ENCODE data around the gene TMEM95. TPM values are rescaled to one million over a fixed set of nuclear protein-coding genes. Genes with fewer than 3 reads are reported as not detected.
A peak's percentile ranks its signal among the peaks of the same experiment; 100 is the strongest.

TMEM95 gene
- total RNA-seq, 1 experiment from 2014 or later = not detected

DNA sequence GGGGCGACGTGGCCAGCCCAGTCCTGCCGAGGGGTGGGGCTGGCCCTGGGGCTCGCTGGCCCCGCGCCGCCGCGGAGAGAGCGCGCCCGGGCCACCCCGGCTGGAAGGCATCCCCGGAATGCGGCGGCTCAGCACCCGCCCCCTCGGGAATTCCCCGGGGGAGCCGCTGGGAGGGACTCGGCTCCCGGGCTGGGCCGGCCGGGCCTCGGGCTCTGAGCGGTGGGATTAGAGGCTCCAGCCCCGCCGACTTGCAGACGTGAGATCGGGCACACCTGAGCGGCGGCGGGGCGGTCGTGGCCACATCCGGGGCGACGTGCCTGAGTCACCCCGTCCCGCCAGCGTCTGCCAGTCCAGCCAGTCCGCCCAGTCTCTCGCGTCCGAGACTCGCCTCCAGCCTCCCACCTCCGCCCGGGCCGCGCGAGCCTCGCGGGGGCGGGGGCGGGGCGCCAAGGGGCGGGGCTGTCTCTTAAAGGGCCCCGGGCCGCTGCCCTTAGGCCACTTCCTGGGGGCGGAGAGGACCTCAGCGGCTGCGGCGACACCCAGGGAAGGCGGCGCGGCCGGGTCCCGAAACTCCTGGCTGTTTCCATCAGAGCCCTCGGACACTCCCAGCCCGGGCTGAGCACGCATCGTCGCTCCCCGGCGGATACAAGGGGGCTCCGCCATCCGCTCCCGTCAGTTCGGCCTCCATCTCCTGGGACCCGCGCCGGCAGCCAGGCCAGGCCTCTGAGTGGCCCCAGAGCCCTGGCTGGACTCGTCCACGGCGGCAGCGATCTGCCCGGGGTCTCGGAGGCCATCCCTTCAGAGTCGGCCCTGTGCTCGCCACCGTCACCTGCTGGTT is 3.1 kb upstream of the TMEM95 start, which contains the start of gene KCTD11 (continued):
- TF ChIP-seq EGR1 (IDR thresholded peaks at IDR 0.05; ENCODE audit: low read depth) (peak; percentile 97), CBX3 (IDR thresholded peaks at IDR 0.05; ENCODE audit: low read depth) (peak; percentile 67), EZH2 (IDR thresholded peaks at IDR 0.05) (no peak), CEBPB (IDR thresholded peaks at IDR 0.05; ENCODE audit: low read depth) (no peak), ELF1 (IDR thresholded peaks at IDR 0.05; ENCODE audit: borderline replicate concordance, low read depth) (no peak; the same call in 1 of the 2 replicates), RAD21 (IDR thresholded peaks at IDR 0.05; ENCODE audit: low read depth) (no peak)

- CTCF ChIA-PET = no interaction called here
- TF ChIP-seq, protein P1, sequence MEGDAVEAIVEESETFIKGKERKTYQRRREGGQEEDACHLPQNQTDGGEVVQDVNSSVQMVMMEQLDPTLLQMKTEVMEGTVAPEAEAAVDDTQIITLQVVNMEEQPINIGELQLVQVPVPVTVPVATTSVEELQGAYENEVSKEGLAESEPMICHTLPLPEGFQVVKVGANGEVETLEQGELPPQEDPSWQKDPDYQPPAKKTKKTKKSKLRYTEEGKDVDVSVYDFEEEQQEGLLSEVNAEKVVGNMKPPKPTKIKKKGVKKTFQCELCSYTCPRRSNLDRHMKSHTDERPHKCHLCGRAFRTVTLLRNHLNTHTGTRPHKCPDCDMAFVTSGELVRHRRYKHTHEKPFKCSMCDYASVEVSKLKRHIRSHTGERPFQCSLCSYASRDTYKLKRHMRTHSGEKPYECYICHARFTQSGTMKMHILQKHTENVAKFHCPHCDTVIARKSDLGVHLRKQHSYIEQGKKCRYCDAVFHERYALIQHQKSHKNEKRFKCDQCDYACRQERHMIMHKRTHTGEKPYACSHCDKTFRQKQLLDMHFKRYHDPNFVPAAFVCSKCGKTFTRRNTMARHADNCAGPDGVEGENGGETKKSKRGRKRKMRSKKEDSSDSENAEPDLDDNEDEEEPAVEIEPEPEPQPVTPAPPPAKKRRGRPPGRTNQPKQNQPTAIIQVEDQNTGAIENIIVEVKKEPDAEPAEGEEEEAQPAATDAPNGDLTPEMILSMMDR (IDR thresholded peaks at IDR 0.05 in 2 of 3, conservative IDR thresholded peaks at IDR 0.05 in 1 of 3; ENCODE audit: borderline replicate concordance in 1 of 3, insufficient read depth in 1 of 3, low read depth in 2 of 3, low read length in 2 of 3) = peak in 1 of 3 experiments; percentile 73; a peak in 2 of 6 replicates
- TF ChIP-seq, protein P2, sequence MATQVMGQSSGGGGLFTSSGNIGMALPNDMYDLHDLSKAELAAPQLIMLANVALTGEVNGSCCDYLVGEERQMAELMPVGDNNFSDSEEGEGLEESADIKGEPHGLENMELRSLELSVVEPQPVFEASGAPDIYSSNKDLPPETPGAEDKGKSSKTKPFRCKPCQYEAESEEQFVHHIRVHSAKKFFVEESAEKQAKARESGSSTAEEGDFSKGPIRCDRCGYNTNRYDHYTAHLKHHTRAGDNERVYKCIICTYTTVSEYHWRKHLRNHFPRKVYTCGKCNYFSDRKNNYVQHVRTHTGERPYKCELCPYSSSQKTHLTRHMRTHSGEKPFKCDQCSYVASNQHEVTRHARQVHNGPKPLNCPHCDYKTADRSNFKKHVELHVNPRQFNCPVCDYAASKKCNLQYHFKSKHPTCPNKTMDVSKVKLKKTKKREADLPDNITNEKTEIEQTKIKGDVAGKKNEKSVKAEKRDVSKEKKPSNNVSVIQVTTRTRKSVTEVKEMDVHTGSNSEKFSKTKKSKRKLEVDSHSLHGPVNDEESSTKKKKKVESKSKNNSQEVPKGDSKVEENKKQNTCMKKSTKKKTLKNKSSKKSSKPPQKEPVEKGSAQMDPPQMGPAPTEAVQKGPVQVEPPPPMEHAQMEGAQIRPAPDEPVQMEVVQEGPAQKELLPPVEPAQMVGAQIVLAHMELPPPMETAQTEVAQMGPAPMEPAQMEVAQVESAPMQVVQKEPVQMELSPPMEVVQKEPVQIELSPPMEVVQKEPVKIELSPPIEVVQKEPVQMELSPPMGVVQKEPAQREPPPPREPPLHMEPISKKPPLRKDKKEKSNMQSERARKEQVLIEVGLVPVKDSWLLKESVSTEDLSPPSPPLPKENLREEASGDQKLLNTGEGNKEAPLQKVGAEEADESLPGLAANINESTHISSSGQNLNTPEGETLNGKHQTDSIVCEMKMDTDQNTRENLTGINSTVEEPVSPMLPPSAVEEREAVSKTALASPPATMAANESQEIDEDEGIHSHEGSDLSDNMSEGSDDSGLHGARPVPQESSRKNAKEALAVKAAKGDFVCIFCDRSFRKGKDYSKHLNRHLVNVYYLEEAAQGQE (IDR thresholded peaks at IDR 0.05; ENCODE audit: low read depth) = no peak
- TF ChIP-seq RAD21 (IDR thresholded peaks at IDR 0.05; ENCODE audit: low read depth) = no peak
- TF ChIP-seq, protein P3, sequence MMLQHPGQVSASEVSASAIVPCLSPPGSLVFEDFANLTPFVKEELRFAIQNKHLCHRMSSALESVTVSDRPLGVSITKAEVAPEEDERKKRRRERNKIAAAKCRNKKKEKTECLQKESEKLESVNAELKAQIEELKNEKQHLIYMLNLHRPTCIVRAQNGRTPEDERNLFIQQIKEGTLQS (IDR thresholded peaks at IDR 0.05) = no peak
- H3K9ac ChIP-seq (ENCODE audit: low read length) = peak overlapping the region; percentile 88
- H3K36me3 ChIP-seq (ENCODE audit: control insufficient read depth in 1 of 2, insufficient read depth in 2 of 2, low read length in 2 of 2) = no peaks in the 10 kb centered on the region
- H3K27me3 ChIP-seq (ENCODE audit: insufficient read depth, low read length) = no peaks in the 10 kb centered on the region
- RAD21 ChIA-PET (ENCODE audit: low non-redundant PET in 1 of 2, low total read pairs in 2 of 2, uncharacterized antibody in 2 of 2, unreplicated experiment in 2 of 2) = no interaction called here
- POLR2A ChIA-PET = no interaction called here
- no peak overlapping the region for H2AFZ ChIP-seq (ENCODE audit: low read depth, low read length, poor library complexity, severe bottlenecking)
- intact Hi-C loops (cut with micrococcal nuclease) = loop anchor here (5.0 kb wide), 1 partner anchor 305 kb away; no protein-coding TSS in a partner anchor
- H4K20me1 ChIP-seq (ENCODE audit: insufficient read depth) = 0 out of 2 replicates have a peak, but pooled peaks cover 4% of the 10 kb centered on the region
- H3K27ac ChIP-seq (ENCODE audit: low read depth, low read length) = peak overlapping the region; percentile 99
- BruUV-seq (replicated peaks) = TSS peak; percentile 67
- DNase-seq (ENCODE audit: low read depth, low spot score) (no peak), ATAC-seq (no peak)
- no peaks in the 10 kb centered on the region for H3K9me3 ChIP-seq (ENCODE audit: control insufficient read depth in 1 of 2, insufficient read depth in 1 of 2, low read depth in 1 of 2, low read length in 2 of 2)
- no peaks in the 10 kb centered on the region for H3K9me2 ChIP-seq (ENCODE audit: insufficient read depth)
- peaks cover 32% of the 10 kb centered on the region for H3K79me2 ChIP-seq (ENCODE audit: insufficient read depth, low read length)
- peaks cover 29 to 69% of the 10 kb centered on the region in 2 experiments for H3K4me1 ChIP-seq (ENCODE audit: control insufficient read depth in 1 of 2, insufficient read depth in 2 of 2, low read length in 2 of 2)
- peak overlapping the region; percentile 80 for H3K4me2 ChIP-seq (ENCODE audit: low read length)
- H3K4me3 ChIP-seq (replicated peaks in 1 of 2; ENCODE audit: low read depth in 1 of 2, low read length in 2 of 2) = peak overlapping the region; percentile 79 to 89
Measured at GRCh38 chr17:7352503-7352889, 2.5 kb upstream of the TMEM95 start.
